Natural killer cell (primary cell): ENCODE data around the gene CLEC20A. TPM values are rescaled to one million over a fixed set of nuclear protein-coding genes. Genes with fewer than 3 reads are reported as not detected.

Source experiments
- ATAC-seq, 3 donors: fragments of 150-1000 bp in 2 of 3; fragments of 200-7000 bp in 1 of 3; cut with Tn5 transposase; 1 replicate in 1 of 3; 2 replicates in 2 of 3; pipeline ENCODE4 v1.10.0; 2021; ENCODE audit warnings: mild to moderate bottlenecking in 2 of 3, moderate library complexity in 2 of 3
- DNase-seq, 2 donors: peaks; one replicate each; pipeline versions ENCODE4 v3.0.0 to v3.0.0-alpha.2; 2013 to 2021; ENCODE audit warnings: mixed read lengths in 1 of 2
- H3K27ac ChIP-seq: one replicate; pipeline ENCODE4 v1.5.1; 2013; ENCODE audit warnings: mild to moderate bottlenecking, low read length
- H3K27me3 ChIP-seq: one replicate; pipeline ENCODE4 v1.6.1; 2013; ENCODE audit warnings: low read length; ENCODE audit not compliant: control insufficient read depth, insufficient read depth
- H3K36me3 ChIP-seq: one replicate; pipeline ENCODE4 v1.6.1; 2013; ENCODE audit warnings: low read length; ENCODE audit not compliant: control insufficient read depth, insufficient read depth
- H3K4me1 ChIP-seq: one replicate; pipeline ENCODE4 v1.6.1; 2013; ENCODE audit warnings: low read length; ENCODE audit not compliant: control insufficient read depth, insufficient read depth
- H3K4me3 ChIP-seq: one replicate; pipeline ENCODE4 v1.5.1; 2013; ENCODE audit warnings: low read length
- H3K9me3 ChIP-seq: one replicate; pipeline ENCODE4 v1.6.1; 2013; ENCODE audit warnings: low read length; ENCODE audit not compliant: control insufficient read depth, insufficient read depth
- H3K27ac Mint-ChIP-seq, 2 donors: one replicate each; pipeline ENCODE4 v1.8.0; 2022; ENCODE audit warnings: mild to moderate bottlenecking in 2 of 2, mixed read lengths in 2 of 2, moderate library complexity in 1 of 2
- H3K27me3 Mint-ChIP-seq, 2 donors: one replicate each; pipeline ENCODE4 v1.8.0; 2022; ENCODE audit warnings: low read depth in 2 of 2, mixed read lengths in 2 of 2
- H3K36me3 Mint-ChIP-seq: one replicate; pipeline ENCODE4 v1.8.0; 2022; ENCODE audit warnings: mixed read lengths
- H3K4me1 Mint-ChIP-seq, 2 donors: one replicate each; pipeline ENCODE4 v1.8.0; 2022; ENCODE audit warnings: mixed read lengths in 2 of 2
- H3K4me3 Mint-ChIP-seq: one replicate; pipeline ENCODE4 v1.8.0; 2022; ENCODE audit warnings: mild to moderate bottlenecking, moderate library complexity, mixed read lengths
- H3K9me3 Mint-ChIP-seq, 2 donors: one replicate each; pipeline ENCODE4 v1.8.0; 2022; ENCODE audit warnings: mixed read lengths in 2 of 2
- CTCF ChIP-seq: fragments of 200-600 bp; IDR thresholded peaks from one replicate; pipeline ENCODE4 v1.8.0; 2022; ENCODE audit warnings: antibody characterized with exemption
- WGBS: methylation state at CpG from one replicate; pipeline ENCODE4 v1.1.7; 2013; ENCODE audit warnings: missing lambda C conversion rate; ENCODE audit not compliant: insufficient coverage; 5-methylcytosine and 5-hydroxymethylcytosine counted together
- intact Hi-C: fragments of 100-400 bp; cut with micrococcal nuclease; formaldehyde crosslinking; loops from one replicate; pipeline ENCODE4 v1.14.2; 2022
- total RNA-seq, 4 donors: library from RNA; stranded (reverse); fragments of 120-200 nt in 1 of 4; gene quantifications; one replicate each; pipeline versions ENCODE4 v1.2.3 to v1.2.4, GENCODE V29; 2013 to 2022

Gene CLEC20A
- total RNA-seq, 3 donors from 2014 or later (not counting 1 experiment from before 2014, with no cell fraction given) = not detected

- Mint-ChIP-seq H3K4me1 (no peaks in the 10 kb centered on the region), H3K27me3 (peaks cover 0 to 2% of the 10 kb centered on the region in 2 donors), H3K4me3 (no peak overlapping the region), H3K36me3 (no peaks in the 10 kb centered on the region), H3K27ac (no peak overlapping the region), H3K9me3 (no peaks in the 10 kb centered on the region)
- no peak overlapping the region for H3K27ac ChIP-seq
- H3K4me1 ChIP-seq = no peaks in the 10 kb centered on the region
- DNase-seq (no peak), ATAC-seq (no peak)
- H3K27me3 ChIP-seq = no peaks in the 10 kb centered on the region
- no peak for TF ChIP-seq CTCF
- no peaks in the 10 kb centered on the region for H3K9me3 ChIP-seq
- H3K4me3 ChIP-seq = no peak overlapping the region
- H3K36me3 ChIP-seq = no peaks in the 10 kb centered on the region
- intact Hi-C loops = no loop called here
These were observed 61.8 kb downstream of the CLEC20A start for GRCh38 chr1:178434899-178435435.

- Histone ChIP-seq H3K4me3 (no peak overlapping the region), H3K27me3 (no peaks in the 10 kb centered on the region), H3K4me1 (no peaks in the 10 kb centered on the region), H3K9me3 (no peaks in the 10 kb centered on the region), H3K27ac (no peak overlapping the region), H3K36me3 (no peaks in the 10 kb centered on the region)
- ATAC-seq = no peak
- WGBS = 83% methylated on average over 1 of the region's 1 CpG
- Mint-ChIP-seq H3K4me3 (no peak overlapping the region), H3K9me3 (no peaks in the 10 kb centered on the region), H3K36me3 (no peaks in the 10 kb centered on the region), H3K4me1 (no peaks in the 10 kb centered on the region), H3K27me3 (peaks cover 0 to 2% of the 10 kb centered on the region in 2 donors), H3K27ac (no peak overlapping the region)
- TF ChIP-seq CTCF = no peak
- DNase-seq = no peak
- intact Hi-C loops = no loop called here
These were observed 62.4 kb downstream of the CLEC20A start for GRCh38 chr1:178434360-178434759.

Other genes starting within 250 kb of the CLEC20A start
- not detected for gene TEX35, start 16.1 kb upstream of the CLEC20A start, total RNA-seq
- gene RALGPS2, start 228.3 kb upstream of the CLEC20A start, total RNA-seq = 10 to 100 TPM; 11.1 to 12.4 (median 11.8) TPM